ENCODE data around the gene FEM1C.

Gene FEM1C

GRCh38 chr5:115556276-115556675, 11.7 kb upstream of the FEM1C start:
- DNase-seq: no peak

- no peak for DNase-seq
Observed at GRCh38 chr5:115555084-115555633, 10.6 kb upstream of the FEM1C start.

- no peak for DNase-seq
Observed at GRCh38 chr5:115553082-115553481, 8.5 kb upstream of the FEM1C start.

- peak; percentile 59 for DNase-seq
Observed at GRCh38 chr5:115551415-115551814, 6.8 kb upstream of the FEM1C start.

GRCh38 chr5:115549154-115549553, 4.6 kb upstream of the FEM1C start:
- DNase-seq: peak; percentile 53

- DNase-seq: no peak
Observed at GRCh38 chr5:115548683-115549082, 4.1 kb upstream of the FEM1C start.

- no peak for DNase-seq
Observed at GRCh38 chr5:115545351-115545882, 842 bp upstream of the FEM1C start.

GRCh38 chr5:115544043-115544435, 536 bp downstream of the FEM1C start:
- peak; percentile 72 for DNase-seq

- peak; percentile 65 for DNase-seq
Observed at GRCh38 chr5:115543365-115544042, 1.1 kb downstream of the FEM1C start.

GRCh38 chr5:115542651-115543364, 1.8 kb downstream of the FEM1C start:
- DNase-seq: peak; percentile 13

GRCh38 chr5:115542086-115542485, 2.5 kb downstream of the FEM1C start:
- DNase-seq: peak; percentile 12

GRCh38 chr5:115541611-115542010, 3.0 kb downstream of the FEM1C start:
- DNase-seq: no peak

GRCh38 chr5:115535479-115536035, 9.0 kb downstream of the FEM1C start:
- no peak for DNase-seq

- no peak for DNase-seq
Observed at GRCh38 chr5:115532517-115532916, 12.1 kb downstream of the FEM1C start.

GRCh38 chr5:115531787-115532367, 12.7 kb downstream of the FEM1C start:
- DNase-seq: no peak

GRCh38 chr5:115531380-115531779, 13.2 kb downstream of the FEM1C start:
- no peak for DNase-seq

- no peak for DNase-seq
Observed at GRCh38 chr5:115530426-115530825, 14.1 kb downstream of the FEM1C start.

GRCh38 chr5:115526604-115527003, 18.0 kb downstream of the FEM1C start:
- DNase-seq: no peak

GRCh38 chr5:115524199-115524847, 20.3 kb downstream of the FEM1C start:
- no peak for DNase-seq

- DNase-seq: no peak
Observed at GRCh38 chr5:115522832-115523403, 21.7 kb downstream of the FEM1C start.

- DNase-seq: no peak
Observed at GRCh38 chr5:115520191-115520590, 24.4 kb downstream of the FEM1C start.

- DNase-seq: no peak
Observed at GRCh38 chr5:115516372-115516771, 28.2 kb downstream of the FEM1C start.

All from hematopoietic multipotent progenitor cell treated with erythropoietin and hydrocortisone succinate and interleukin-3 and kit ligand, for 6 days (in vitro differentiated cells).